NT2/D1 (cell line): ENCODE data around the gene ENDOV.

ENCODE experiments used
- SUZ12 ChIP-seq: IDR thresholded peaks from 2 replicates; pipeline ENCODE4 v1.6.1; 2011; ENCODE audit not compliant: insufficient read length, insufficient read depth; ENCODE audit errors: extremely low read depth
- YY1 ChIP-seq: IDR thresholded peaks from 2 replicates; pipeline ENCODE4 v1.6.1; 2011; ENCODE audit not compliant: insufficient read length, insufficient read depth

GRCh38 chr17:80427366-80428282, 12.7 kb downstream of the ENDOV start:
- no peak for TF ChIP-seq SUZ12
- no peak for TF ChIP-seq YY1
